NCI-H146 treated with DMSO at 0.1 percent for 48 hours (cell line): Measurements from ENCODE around the gene ANKRD29.

Experiments
- DNase-seq: peaks from one replicate; lab custom pipeline; 2025; ENCODE audit not compliant: unreplicated experiment; lab: John Stamatoyannopoulos, UW

The ANKRD29 gene

DNA sequence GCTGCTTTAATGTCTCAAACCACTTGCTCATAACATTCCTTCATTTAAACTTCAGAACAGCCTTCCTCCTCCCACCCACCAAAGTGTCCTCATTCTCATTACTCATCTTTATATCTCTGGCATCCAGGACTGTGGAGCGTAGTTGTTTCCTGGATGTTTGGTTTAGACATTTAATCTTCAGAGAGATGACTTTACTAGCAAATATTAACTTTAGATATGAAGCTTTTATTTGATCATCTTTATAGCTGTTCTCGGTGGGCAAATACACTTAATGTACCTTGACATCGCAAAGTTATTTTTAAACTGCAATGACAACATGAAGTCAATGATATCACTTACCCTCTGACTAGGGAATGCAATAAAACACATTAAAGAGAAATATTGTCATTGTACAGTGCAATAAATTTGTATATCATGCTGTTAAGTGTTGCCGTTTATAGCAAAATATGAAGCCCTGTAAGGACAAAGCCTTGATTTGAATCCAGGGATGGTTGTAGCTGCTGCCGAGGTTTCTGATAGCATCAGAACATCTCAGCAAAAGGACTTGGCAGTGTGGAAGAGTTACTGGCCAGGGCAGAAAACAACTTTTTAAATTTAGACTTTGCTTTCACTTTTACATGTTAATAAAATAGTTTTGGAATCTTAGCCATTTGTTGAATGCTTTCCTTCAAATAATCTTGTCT is 21.9 kb upstream of the ANKRD29 start:
- DNase-seq = peak; percentile 45

DNA sequence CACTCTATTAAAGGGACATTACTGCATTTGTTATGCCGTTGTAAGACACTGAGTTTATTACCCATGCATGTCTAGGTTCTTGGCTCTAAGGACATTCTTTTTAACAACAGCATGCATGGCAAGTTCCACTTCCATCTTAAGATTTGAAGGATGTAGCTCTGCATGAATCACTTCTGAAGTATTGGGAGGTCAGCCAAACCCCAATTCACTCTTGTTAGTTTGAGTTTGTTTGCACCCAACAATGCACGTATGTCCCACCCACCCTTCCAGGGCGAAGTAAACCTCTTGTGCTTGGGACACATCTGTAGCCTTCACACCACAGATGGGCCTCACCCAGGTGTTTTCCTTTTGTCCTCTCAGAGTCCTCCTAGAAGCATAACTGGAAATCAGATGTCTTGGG is 21.0 kb upstream of the ANKRD29 start:
- no peak for DNase-seq

DNA sequence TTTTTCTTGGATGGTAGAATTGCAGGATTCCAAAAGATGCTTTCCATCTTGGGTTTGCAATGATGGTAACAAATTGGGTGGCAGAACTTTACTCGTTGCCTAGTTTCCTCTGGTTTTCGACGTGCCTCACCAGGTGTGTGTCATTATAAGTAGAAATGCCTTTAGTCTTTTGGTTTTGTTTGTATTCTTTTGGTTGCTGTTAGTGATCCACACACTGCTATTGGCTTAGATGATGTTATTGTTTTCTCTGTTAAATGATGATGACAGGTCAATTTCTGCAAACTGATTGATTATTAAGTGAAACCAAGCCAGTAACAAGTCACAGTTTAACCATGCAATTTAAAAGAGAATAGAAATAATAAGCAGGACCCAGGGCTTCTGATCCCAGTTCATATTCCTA is 20.4 kb upstream of the ANKRD29 start:
- DNase-seq = no peak

DNA sequence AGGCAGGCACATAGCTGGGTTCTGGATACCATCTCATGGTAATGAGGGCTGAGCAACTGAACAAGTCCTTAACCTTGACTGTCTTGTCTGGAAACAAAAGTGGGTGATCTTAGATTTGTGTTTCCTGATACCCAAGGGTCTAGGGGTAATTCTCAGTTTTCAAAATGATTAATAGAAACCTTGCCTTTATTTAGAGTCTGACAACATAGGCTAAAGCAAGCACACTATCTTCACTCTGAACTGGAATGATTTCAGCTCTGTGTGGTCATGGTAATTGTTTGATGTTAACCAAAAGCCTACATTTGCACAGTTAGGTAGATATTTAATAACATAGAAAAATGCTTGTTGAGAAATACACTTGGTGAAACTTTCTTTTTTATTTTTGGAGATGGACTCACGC is 19.8 kb upstream of the ANKRD29 start:
- no peak for DNase-seq

DNA sequence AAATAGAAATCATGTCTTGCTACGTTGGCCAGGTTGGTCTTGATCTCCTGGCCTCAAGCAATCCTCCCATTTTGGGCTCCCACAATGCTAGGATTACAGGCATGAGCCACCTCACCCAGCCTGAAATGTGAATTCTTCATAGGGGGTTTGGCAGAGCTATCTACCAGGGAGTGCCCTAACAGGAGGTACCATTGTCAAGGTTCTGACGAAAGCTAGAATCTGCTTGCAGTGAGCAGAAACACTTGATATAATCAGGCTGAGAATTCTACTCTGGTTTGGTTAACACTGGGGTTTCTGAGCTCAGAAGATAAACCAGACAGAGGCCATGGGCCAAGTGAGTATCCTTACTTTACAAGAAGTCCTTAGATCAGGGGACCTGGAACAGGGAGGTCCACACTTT is 19.3 kb upstream of the ANKRD29 start:
- DNase-seq = no peak

DNA sequence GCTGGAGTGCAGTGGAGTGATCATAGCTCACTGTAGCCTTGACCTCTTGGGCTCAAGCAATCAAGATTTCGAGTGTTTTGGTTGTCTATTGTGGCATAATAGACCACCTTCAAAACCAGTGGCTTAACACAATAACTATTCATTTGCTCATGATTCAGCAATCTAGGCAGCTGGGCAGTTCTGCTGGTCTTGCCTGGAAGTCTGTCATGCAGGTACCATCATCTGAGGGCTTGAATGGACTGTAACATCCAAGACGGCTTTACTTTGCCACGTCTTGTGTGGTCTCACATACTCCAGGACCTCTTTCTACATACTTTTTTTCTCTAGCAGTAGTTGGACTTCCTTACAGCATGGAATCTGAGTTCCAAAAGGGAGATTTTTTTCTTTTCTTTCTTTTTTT is 13.2 kb upstream of the ANKRD29 start:
- no peak for DNase-seq

DNA sequence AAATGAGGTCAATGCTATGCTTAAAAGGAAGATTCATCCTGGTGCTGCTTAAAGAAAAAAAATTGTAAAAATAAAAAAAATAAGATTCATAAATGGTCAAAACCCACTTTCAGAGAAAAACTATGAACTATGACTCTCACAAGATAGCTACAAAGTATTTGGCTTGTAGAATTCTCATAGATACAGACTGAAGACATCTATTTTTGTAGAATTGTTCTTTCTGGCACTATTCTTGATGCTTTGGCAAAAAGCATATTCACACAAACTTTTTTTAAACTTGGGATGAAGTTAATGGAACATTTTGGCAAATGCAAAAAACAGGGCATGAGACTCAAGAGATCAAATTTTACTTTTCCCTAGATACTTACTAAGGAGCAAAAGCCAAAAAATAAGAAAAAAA is 12.5 kb upstream of the ANKRD29 start:
- DNase-seq = no peak

DNA sequence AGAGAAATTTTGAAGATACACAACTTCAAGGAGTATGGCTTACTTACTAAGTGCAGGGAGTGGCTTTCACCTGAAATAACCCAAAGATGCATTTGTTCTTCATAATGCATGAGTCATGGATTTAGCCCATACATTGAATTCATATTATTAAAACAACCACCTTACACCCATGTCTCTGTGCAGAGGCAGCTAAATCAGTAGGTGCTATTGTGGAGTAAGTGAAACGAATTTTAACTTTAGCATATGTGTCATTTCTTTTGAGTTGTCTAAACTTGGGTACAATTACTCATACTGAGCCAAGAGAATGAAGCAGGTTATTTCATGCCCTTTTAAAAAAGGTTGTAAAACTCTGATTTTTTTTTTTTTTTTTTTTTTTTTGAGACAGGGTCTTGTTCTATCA is 11.0 kb upstream of the ANKRD29 start:
- DNase-seq = no peak

DNA sequence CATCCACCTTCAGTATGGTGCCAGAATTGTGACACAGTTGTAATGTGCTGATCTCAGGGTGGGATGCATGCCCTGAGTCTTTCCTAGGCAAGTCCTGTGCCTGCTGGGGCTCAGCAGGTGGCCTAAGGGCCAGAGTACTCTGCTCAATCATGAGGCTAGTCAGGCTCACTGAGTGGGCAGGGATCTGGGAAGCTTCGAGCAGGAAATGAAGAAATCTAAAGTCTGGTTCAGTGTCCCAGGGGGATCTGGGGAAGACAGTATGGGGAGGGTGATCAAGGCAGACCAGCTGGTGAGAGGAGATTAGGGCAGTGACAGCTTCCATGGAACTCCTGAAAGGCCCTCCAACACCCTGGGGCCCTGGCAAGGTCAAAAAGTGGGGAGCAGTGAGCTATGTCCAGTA is 8.9 kb upstream of the ANKRD29 start:
- DNase-seq = no peak

DNA sequence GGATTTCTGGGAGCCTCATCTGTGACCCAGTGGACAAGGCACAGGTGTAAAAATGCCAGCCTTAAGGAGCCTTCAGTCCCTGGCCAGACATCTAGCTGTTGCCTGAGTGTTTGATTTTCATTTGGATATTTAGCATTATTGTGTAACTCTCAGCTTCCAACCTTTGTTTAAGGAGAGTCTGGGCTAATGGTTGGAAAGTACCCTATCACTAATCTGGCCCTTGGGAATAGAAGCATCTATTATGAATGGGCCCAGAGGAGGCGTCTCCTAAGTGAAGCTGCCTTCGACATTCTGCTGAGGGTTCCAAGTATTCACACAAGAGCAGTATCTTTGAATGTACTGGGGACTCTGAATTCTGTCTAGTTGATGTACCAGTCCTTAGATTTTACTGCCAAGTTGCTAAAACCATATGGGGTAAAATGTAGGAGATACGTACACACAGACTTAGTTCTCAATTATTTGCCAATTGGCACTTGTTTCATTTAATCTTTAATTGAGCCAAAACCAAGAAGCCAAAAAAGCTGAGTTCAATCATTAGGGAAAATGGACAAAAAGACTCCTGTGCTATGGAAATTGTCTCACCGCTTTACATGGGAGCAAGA is 7.2 kb upstream of the ANKRD29 start:
- no peak for DNase-seq

DNA sequence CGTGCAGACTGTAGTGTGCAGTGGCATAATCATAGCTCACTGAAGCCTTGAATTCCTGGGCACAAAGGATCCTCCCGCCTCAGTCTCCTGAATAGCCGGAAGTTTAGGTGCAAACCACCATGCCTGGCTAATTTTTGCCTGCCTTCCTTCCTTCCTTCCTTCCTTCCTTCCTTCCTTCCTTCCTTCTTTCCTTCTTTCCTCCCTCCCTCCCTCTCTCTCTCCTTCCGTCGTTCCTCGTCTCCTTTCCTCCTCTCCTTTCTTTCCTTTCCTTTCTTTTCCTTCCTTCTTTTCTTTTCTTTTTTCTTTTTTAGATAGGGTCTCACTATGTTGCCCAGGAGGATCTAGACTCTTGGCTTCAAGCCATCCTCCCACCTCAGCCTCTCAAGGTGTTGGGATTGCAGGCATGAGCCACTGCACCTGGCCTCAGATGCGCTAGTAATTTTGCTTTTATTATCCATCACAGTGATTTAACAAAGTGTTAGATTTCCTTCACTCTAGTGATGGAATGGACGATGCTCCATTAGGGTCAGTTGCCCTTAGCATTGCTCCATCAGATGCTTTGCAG is 6.6 kb upstream of the ANKRD29 start:
- no peak for DNase-seq

DNA sequence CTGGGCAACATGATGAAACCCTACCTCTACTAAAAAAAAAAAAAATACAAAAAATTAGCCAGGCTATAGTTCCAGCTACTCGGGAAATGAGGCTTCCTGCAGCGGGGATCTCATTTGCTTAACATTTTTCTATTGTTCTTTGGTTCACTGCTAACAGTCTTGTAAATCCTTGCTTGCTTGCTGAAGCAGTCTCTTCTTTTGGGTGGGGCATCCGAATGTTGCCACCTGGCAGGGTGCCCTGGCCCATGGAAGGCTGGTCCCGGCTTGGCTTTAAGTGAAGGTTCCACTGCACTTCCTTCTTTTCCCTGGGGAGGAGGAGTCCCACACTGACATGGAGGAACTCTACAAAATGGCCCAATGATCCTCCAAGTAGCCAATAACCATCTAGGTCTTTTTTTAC is 6.0 kb upstream of the ANKRD29 start:
- DNase-seq = peak; percentile 41

DNA sequence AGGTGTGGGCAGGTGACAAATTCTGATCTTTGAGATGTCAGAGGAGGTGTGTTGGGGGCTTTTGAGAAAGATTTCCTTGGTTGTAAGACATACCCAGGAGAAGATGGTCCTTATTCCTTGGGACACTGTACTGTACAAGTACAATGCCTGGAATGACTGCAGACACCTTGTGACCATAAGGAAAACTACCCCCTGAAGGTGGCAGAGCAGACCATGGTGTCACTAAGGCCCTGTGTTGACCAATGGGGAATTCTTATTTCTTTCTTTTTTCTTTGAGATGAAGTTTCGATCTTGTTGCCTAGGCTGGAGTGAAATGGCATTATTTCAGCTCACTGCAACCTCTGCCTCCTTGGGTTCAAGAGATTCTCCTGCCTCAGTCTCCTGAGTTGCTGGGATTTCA is 4.4 kb upstream of the ANKRD29 start:
- no peak for DNase-seq

DNA sequence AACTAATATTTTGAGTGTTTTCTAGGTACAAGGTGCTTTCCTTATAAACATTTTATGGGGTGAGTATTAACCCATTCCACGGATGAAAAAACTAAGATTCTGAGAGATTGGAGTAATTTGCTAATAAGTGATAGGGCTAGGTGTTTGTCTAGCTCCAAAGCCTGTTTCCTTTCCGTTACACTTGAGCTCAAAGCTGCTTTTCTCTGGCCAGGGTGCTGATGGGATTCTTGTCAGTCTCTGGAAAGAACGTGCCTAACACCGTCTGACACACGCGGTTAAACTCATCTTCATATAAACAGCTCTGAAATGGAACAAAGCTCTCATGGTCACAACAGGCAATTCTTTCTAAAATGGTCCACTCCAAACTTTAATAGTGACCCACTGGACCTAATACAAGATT is 2.0 kb upstream of the ANKRD29 start:
- no peak for DNase-seq

DNA sequence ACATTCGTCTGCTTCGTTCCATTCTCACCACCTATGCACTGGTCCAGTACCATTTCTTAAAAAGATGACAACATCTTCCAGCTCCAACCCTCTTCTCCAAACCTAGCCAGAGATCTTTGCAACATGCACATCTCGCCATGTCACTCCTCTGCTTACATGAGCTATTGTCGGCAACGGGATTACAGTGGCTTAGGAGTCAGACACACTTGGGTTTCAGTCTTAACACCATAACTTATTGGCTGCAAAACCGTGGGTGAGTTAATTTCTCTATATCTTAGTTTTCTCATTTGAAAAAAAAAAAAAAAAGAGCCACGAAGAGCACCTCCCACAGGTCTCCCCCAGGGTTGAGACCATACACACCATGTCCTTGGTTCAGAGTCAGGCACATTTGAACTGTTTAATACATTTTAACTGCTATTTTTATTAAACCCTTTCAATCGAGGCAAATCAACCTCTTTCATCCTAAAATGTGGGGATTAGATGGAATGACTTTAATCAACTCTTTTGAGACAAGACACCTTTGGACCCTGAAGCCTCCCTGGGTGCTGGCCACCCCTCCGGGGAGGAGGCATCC is 889 bp downstream of the ANKRD29 start:
- DNase-seq = no peak

DNA sequence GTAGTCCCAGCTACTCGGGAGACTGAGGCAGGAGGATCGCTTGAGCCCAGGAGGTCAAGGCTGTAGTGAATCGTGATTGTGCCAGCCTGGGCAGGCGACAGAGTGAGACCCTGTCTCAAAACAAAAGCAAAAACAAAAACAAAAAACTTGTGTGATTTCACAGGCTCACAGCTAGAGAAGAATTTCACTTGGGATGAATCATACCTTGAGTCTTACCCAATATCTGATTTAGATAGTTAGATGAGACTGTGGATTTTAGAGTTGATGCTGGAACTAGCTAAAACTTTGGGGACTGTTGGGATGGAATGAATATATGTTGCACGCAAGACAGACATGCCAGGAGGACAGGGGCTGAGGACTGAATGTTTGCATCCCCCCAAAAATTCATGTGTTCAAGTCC is 4.4 kb downstream of the ANKRD29 start:
- no peak for DNase-seq

DNA sequence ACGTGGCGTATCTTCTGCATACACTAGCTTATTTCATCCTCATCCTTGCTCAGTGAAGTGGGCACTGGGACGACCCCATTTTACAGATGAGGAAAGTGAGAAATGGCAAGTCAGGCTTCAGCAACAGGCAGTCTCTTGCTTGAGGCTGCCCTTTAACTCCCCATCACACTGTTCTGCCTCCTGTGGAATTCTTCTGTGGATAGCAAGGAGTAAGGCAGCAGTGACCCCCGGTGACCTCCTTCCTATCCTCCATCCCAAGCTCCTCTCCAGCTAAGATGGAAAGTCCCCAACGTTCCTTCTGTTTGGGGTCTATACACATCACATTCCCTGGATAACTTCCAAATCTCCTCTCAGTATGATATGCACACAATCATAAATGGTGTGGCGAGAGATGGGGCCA is 10.5 kb downstream of the ANKRD29 start:
- no peak for DNase-seq

DNA sequence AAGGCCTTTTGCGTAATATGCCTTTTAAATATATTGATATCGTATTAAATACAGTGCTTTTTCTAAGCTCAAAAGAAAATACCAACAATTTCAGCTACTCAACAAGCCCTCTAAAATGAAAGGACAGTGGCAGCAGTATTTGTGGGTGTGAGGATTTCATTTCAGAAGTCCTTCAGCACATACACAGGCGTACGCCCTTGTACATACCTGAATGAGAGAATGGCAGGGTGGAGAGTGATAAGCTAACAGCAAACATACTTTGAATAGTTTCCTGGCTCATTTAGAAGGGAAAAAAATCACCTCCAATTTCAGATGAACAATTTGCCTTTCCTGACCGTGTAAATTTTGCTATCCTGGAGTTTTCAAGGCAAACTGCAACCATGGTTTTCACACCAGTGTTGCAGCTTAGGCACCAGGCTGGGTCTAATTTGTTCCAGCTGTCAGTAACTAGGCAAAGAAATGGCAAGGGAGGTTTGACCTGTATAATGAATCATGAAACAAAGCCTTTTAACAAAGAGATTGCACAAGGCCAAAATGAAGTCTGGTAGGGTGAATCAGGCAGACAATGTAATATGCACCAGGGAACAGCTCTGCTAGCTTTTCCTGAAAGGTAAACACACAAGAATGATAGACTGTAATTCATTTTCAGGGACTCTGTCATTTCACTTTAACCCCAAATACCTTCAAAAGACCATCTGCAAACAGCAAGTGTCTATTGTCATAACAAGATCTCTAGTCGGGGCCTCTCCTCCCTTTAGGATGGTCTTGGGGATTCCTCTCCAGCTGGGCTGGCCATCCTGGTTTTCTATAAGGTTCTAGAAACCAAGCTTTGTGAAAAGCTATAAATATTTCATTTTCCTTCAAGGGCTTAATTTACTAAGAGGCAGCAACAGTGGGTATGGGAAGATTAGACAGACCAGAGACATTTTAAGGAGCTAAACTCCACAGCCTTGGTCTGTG is 11.5 kb downstream of the ANKRD29 start:
- DNase-seq = peak; percentile 71

DNA sequence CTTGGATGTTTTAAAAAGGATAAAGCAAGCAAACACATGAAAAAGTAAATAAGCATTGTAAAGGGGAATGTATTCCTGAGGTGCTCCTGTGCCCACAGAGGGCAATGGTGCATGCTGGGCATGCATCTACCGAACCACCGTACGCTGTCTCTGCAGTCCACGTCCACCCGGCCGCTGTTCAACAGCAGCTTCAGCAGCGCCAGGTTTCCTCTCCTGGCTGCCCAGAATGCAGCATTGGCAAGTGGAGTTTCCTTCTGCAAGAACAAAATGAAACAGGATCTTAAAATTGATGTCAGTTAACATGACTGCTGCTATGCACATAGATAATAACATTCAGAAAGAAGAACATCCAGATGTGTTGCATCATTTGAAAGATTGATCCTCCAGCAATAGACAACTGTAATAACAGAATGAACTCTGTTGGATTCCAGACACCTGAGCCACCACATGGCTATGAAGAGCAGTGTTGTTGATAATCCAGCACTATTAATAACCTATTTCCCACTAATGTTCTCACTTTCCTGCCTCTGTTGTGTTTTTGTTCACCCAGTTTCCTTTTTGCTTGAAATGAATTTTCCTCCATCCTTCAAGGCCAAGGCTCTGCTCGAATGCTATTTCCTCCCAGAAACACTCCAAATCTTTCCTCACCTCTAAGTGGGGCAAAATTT is 13.6 kb downstream of the ANKRD29 start:
- no peak for DNase-seq

DNA sequence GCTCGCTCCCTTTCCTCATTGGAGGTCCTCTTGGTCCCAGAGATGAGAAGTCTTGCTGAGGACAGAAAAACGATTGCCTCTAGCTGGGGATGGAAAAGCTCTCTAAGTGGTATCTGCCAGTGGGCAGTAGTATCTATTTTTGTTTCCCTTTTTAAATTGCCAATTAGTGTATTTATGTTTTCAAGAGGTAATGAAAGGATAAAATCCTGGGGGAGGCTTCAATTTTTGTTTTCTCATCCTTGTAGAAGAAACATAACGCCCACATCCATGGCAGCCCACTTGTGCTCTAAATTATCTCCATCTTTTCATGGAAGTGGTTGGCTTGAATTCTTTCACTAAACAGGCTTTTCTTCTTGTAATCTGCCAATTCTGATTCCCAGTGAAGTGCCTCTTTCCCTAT is 14.3 kb downstream of the ANKRD29 start:
- DNase-seq = no peak

DNA sequence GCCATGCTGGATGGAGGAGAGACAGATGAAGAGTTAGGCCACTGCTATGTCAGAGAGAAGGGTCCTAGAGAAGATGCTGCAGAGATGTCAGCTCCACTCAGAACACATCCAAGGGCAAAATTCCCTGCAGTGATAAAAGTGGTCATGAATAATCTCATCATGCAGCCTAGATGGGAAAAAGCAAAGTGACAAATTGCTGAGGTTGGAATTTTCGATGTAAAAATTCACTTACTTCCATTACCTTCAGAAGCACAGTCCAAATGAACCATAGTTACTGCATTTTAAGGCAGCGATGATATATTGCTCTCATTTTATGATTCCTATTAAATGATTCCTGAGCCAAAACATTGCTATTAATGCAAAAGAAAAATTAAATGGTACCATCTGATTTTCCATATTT is 16.4 kb downstream of the ANKRD29 start:
- no peak for DNase-seq
